Measurements from ENCODE around the gene ANKS3.

The ANKS3 gene

DNA sequence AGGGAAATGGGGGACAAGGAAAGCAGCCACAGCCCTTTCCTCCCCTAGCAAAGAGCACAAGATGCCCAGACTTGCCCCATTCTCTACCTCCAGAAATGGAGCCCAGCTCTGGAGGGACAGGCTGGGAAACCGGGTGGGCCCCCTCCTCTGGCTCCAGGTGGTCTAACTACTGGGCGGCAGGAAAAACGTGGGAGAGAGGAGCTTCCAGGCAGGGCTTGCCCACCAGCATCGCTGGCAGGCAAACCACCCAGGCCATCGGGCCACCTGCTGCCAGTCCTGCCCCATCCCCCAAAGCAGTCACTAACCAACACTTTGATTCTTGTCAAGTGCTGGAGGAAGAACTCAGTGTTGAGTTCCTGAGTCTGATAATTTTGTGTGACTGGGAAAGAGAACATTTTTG is 15.6 kb downstream of the ANKS3 start:
- no peak overlapping the region for H3K4me3 ChIP-seq (ENCODE audit: low read depth, low read length)
- H3K27ac ChIP-seq = no peak overlapping the region; the same call in 1 of the 2 replicates
- peaks cover 25% of the 10 kb centered on the region for H3K36me3 ChIP-seq
- TF ChIP-seq CTCF (IDR thresholded peaks at IDR 0.05; ENCODE audit: low read depth, low read length) = no peak
- no peaks in the 10 kb centered on the region for H3K27me3 ChIP-seq (ENCODE audit: insufficient read depth, low read depth, severe bottlenecking)
- H3K9me3 ChIP-seq (ENCODE audit: severe bottlenecking) = no peaks in the 10 kb centered on the region
- no peak for DNase-seq

- no peak for TF ChIP-seq CTCF (IDR thresholded peaks at IDR 0.05; ENCODE audit: low read depth, low read length)
- no peak for DNase-seq
- no peaks in the 10 kb centered on the region for H3K9me3 ChIP-seq (ENCODE audit: severe bottlenecking)
- H3K27me3 ChIP-seq (ENCODE audit: insufficient read depth, low read depth, severe bottlenecking) = no peaks in the 10 kb centered on the region
- H3K4me3 ChIP-seq (ENCODE audit: low read depth, low read length) = no peak overlapping the region
- peaks cover 36% of the 10 kb centered on the region for H3K36me3 ChIP-seq
- H3K27ac ChIP-seq = no peak overlapping the region
These were observed 19.1 kb downstream of the ANKS3 start for GRCh38 chr16:4714996-4715395.

DNA sequence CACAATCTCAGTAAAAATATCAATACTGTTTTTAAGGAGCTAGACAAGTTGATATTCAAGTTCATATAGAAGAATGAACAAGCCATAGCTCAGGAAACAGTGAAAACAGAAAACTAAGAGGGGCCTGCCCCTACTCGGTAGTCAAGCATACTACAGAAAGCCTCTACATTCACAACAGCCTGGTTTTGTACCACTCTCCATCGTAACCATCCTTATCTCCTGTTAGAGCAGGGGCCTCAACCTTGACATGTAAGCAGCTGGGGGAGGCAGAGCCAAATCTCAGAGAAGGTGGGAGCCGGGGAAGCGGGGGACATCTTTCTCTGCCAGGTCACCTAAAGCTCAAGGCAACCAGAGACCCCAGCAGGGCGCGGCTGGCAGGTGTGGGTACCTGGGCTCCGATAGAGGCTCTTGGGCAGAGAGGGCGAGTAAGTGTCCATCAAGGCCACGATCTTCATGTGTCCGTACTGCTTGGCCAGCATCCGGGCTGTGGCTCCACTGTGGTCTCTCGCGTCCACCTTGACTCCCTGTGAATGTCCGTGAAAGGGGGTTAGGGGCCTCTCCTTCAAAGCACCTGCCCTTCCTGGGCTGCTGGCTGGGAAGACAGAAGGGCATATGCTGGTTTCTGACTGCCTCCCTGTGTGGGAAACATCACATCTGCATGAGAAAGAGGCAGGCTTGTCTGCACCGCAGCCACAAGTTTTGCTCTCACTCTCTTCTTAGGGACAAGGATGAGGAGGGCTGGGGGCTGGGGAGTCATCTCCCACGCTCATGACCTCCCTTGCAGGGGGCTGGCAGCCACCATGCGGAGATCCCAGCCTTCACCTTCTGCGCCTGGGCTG is 20.2 kb downstream of the ANKS3 start:
- Histone ChIP-seq H3K4me3 (ENCODE audit: low read depth, low read length) (no peak overlapping the region), H3K27me3 (ENCODE audit: insufficient read depth, low read depth, severe bottlenecking) (no peaks in the 10 kb centered on the region), H3K27ac (no peak overlapping the region), H3K9me3 (ENCODE audit: severe bottlenecking) (no peaks in the 10 kb centered on the region), H3K36me3 (peaks cover 40% of the 10 kb centered on the region)
- no peak for DNase-seq
- no peak for TF ChIP-seq CTCF (IDR thresholded peaks at IDR 0.05; ENCODE audit: low read depth, low read length)

DNA sequence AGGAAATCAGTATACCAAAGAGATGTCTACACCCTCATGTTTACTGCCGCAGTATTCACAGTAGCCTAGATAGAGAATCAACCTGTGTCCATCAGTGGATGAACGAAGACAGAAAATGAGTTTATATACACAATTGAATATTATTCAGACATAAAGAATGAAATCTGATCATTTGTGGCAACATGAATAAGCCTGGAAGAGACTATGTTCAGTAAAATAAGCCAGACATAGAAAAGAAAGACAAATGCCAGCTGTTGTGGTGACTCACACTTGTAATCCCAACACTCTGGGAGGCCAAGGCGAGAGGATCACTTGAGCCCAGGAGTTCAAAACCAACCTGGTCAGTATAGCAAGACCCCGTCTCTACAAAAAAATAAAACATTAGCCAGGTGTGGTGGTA is 24.6 kb downstream of the ANKS3 start:
- Histone ChIP-seq H3K27ac (no peak overlapping the region), H3K9me3 (ENCODE audit: severe bottlenecking) (no peaks in the 10 kb centered on the region), H3K27me3 (ENCODE audit: insufficient read depth, low read depth, severe bottlenecking) (no peaks in the 10 kb centered on the region), H3K4me3 (ENCODE audit: low read depth, low read length) (no peak overlapping the region), H3K36me3 (peaks cover 50% of the 10 kb centered on the region)
- no peak for DNase-seq
- no peak for TF ChIP-seq CTCF (IDR thresholded peaks at IDR 0.05; ENCODE audit: low read depth, low read length)

GRCh38 chr16:4706871-4707270 is 27.2 kb downstream of the ANKS3 start:
- H3K36me3 ChIP-seq = peaks cover 51% of the 10 kb centered on the region
- H3K27ac ChIP-seq = peak overlapping the region; percentile 50
- no peak for TF ChIP-seq CTCF (IDR thresholded peaks at IDR 0.05; ENCODE audit: low read depth, low read length)
- no peaks in the 10 kb centered on the region for H3K27me3 ChIP-seq (ENCODE audit: insufficient read depth, low read depth, severe bottlenecking)
- no peaks in the 10 kb centered on the region for H3K9me3 ChIP-seq (ENCODE audit: severe bottlenecking)
- no peak overlapping the region for H3K4me3 ChIP-seq (ENCODE audit: low read depth, low read length)
- DNase-seq = peak; percentile 67

DNA sequence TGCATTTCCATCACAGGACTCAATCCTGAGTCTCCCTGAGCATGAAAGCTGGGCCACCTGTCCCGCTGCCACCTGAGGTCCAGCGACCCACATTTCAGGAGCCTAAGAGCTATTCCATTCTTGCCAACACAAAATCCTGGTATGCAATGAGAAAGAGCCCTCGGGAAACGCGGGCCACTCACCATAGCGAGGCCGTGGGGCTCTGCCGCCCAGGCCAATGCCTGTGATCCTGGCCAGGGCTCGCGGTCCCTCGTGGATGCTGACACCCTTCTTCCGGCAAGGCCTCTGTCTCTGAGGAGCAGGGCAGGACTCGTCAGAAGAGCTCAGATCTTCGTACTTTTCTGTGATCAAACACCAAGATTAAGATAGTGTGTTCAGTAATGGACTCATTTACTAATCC is 29.2 kb downstream of the ANKS3 start:
- no peak for TF ChIP-seq CTCF (IDR thresholded peaks at IDR 0.05; ENCODE audit: low read depth, low read length)
- Histone ChIP-seq H3K36me3 (peaks cover 60% of the 10 kb centered on the region), H3K4me3 (ENCODE audit: low read depth, low read length) (no peak overlapping the region), H3K27ac (no peak overlapping the region), H3K27me3 (ENCODE audit: insufficient read depth, low read depth, severe bottlenecking) (no peaks in the 10 kb centered on the region), H3K9me3 (ENCODE audit: severe bottlenecking) (no peaks in the 10 kb centered on the region)
- no peak for DNase-seq

Data from WERI-Rb-1 (cell line).